Hindlimb muscle (tissue), 1 donor: ENCODE results near the gene HPCAL1. TPM values are rescaled to one million over a fixed set of nuclear protein-coding genes. Genes with fewer than 3 reads are reported as not detected.

Experiments
- DNase-seq: peaks from one replicate; pipeline ENCODE4 v3.0.0-alpha.2; 2013
- polyA plus RNA-seq: library from polyadenylated mRNA; unstranded; fragments of 120-200 nt; gene quantifications from one replicate; pipeline ENCODE4 v1.2.1, GENCODE V29; 2013; ENCODE audit not compliant: insufficient read length

HPCAL1 gene
- polyA plus RNA-seq, 1 donor, result 48.0 TPM

DNA sequence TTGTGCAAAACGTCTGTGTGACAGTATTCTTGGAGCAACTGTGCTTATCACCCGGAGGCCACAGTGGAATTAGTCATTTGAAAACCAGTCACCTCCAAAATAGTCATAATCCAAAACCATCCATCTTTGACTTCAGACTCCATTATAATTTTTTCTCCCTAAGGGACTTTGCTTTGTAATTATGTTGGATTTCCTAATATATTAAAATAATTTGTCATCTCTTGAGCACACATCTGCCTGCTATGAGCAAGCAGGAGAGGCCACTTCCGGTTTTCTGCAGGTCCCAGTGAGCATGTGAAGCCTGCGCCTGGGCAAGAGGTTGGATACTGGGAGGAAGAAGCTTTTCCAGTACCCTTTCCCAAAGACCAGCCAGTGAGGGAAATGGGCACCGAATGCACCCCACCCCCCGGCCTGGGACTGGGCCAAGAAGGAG, 87.7 kb downstream of the HPCAL1 start:
- no peak for DNase-seq

DNA sequence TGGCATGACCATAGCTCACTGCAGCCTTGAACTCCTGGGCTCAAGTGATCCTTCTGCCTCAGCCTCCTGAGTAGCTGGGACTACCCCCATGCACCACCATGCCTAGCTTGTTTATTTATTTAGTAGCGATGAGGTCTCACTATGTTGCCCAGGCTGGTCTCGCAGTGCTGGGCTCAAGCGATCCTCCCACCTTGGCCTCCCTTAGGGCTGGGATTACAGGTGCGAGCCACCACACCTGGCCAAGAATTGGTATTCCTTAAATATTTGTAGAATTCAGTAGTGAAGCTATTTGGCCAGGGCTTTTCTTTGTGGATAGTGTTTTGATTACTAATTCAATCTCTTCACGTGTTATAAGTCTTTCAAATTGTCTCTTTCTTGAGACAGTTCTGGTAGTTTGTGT, 89.4 kb downstream of the HPCAL1 start:
- no peak for DNase-seq

DNA sequence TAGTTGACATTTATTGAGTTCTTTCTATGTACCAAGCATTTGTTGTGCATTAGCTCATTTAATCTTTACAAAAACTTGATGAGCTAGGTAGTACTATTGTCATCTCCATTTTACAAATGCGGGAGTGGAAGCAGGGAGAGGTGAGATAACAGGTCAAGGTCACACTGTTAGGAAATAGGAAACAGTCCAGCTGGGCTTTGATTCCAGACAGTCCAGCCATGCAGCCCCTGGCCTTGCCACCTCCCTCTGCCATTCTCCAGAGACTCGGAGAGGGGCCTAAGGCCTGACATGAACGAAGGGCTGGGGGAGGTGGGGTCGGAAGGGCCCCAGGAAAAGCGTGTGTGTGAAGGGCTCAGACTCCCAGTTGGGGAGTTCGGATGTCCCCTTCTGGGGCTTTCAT, 89.8 kb downstream of the HPCAL1 start:
- no peak for DNase-seq

GRCh38 chr2:10392951-10393639, 90.4 kb downstream of the HPCAL1 start:
- no peak for DNase-seq

- DNase-seq, result no peak
Observed at GRCh38 chr2:10393640-10393982, 90.9 kb downstream of the HPCAL1 start.

DNA sequence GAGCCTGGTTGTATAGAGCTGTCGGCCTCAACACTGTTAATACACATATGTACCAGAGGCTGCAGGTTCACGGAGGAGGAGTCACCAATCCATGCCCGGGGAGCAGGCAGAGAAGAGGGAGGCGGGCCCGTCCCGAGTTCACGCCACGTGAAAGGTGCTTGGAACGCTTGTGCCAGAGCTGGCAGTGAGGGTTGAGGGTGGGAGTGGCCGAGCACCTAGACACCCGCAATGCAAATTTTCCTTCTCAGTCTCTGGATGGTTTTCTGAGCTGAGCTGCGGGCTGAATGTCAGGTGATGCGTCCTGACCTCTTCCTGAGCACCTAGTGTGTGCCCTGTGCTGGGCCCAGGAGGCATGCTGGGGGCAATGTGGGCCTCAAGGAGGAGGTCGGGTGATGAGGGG, 93.2 kb downstream of the HPCAL1 start:
- no peak for DNase-seq

DNA sequence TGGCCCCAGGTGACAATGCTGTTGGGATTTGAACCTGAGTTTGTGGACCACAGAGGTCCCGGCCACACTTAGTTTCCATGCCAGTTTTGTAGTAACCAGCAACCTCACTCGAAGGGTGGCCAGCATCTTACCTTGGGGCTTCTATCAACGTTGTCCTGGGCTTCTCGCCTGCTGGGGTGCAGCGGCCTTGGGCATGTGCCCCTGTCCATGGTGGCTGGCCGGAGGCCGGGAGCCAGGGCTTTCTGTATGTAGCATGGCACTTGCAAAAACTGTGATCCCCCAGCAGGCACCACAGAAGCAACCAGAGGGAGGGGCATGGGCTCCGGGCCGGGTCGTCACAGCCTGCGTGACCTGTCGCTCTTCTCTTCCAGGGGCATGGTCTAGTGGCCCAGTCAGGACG, 93.8 kb downstream of the HPCAL1 start:
- DNase-seq, result no peak

GRCh38 chr2:10397297-10397875, 94.7 kb downstream of the HPCAL1 start:
- no peak for DNase-seq

- DNase-seq, result no peak
Observed at GRCh38 chr2:10397878-10398277, 95.2 kb downstream of the HPCAL1 start.

DNA sequence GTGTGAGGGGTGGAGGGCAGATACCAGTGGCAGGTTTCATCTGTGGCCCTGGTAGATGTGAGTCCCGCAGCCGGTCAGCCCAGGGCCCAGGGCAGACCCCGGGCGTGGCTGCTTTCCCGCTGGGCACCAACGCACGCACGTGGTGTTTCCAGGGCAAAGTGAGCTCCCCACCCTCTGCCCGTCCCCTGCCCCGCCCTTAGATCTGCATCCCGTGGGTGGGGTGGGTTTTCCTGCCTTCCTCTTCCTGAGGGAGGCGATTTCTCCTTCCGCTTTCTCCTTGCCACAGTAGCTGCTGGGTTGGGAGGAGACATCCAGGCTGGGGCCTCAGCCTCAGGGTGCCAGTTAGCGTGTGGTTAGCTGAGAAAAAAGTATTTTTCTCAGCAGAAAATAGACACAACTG, 95.8 kb downstream of the HPCAL1 start:
- no peak for DNase-seq

DNA sequence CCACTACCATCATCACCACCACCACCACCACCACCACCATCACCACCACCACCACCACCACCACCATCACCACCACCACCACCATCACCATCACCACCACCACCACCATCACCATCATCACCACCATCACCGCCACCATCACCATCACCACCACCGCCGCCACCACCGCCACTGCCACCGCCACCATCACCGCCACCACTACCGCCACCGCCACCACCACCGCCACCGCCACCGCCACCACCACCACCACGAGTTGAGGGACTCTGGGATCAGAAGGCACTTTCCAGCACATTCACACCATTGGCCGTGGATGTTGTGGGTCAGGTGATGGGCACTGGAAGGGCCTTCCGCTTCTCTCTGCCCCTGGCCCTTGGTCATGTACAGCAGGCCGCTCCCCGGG, 96.7 kb downstream of the HPCAL1 start:
- no peak for DNase-seq

- DNase-seq, result no peak
Observed at GRCh38 chr2:10400002-10400401, 97.3 kb downstream of the HPCAL1 start.

DNA sequence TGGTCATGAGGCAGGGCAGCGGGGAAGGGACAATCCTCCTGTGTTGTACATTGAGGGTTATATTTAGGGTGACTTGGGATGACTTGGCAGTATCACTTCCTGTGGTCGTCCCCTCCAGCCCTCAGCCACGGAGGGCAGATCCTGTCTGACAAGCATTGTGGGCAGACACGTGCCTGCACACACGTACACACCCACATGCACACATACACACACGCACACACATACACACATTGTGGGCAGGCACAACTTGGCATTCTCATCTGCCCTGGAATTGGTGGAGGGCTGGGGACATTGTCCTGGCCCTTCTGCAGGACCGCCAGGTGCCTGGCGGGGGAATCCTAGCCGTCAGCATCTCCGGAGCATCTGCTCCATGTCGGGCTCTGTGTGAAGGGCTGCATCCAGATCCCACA, 97.9 kb downstream of the HPCAL1 start:
- DNase-seq, result no peak

GRCh38 chr2:10400978-10401951, 98.6 kb downstream of the HPCAL1 start:
- no peak for DNase-seq

DNA sequence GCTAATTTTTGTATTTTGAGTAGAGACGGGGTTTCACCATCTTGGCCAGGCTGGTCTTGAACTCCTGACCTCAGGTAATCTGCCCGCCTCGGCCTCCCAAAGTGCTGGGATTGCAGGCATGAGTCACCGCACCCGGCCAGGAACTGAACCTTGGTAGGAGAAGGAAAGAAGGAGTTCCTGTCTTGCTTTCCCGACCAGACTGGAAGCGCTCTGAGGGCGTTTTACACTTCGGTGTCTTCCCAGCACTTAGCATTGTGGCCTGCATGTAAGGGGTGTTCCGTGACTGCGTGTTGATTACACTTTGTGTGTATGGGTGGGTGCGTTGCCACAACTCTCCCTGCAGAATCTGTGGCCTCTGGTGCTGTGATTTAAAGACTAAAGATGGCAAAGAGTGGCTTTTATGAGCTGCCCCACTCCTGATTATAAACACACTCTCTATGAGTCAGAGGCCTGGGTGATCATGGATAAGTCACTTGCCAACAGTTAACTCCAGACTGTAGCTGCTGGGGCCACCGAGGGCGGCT, 99.4 kb downstream of the HPCAL1 start:
- DNase-seq, result no peak

DNA sequence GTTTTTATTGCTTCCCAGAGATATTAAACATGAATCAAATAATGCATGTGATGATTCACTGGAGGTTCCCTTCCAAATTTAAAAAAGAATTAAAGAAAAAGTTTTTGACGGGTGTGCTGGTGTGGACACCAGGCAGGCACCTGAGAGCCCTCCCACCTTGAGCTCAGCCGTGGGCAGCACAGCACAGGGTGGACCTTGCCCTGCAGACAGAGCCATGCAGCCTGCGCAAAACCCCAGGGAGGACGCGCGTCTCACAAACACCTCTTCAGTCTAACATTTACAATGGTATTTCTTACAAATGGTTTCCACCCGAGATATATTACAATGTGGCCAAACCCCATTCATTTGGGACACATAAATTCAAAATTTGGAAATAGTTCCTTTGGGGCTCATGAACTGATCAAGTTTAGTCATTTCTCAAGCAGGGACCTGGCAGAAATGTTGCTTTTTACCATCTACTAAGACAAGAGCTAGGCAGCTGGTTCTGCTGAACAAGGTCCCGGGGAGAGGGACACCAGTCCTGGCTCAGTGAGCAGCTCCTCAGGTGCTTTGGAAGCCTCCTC, 100.0 kb downstream of the HPCAL1 start:
- DNase-seq, result no peak

- DNase-seq, result no peak
Observed at GRCh38 chr2:10404324-10405143, 101.8 kb downstream of the HPCAL1 start.

- peak; percentile 55 for DNase-seq
Observed at GRCh38 chr2:10405448-10405847, 102.7 kb downstream of the HPCAL1 start.

DNA sequence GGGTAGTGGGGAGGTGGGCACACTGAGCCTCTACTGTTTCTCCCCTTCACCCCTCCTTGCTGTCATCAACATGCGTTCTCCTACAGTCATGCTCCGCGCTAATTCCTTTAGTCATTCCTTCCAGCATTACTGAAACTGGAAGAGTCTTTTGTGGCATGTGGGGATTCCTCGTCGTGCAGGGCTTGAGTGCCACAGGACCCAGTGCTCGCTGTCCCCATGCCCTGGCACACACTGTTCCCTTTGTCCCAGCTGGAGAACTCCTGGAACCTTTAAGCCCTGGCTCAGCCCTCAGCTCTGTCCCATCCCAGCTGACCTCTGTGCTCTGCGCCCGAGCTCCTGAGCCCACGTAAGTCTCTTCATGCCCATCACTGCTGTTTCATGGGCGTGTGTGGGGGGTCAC, 103.3 kb downstream of the HPCAL1 start:
- no peak for DNase-seq

DNA sequence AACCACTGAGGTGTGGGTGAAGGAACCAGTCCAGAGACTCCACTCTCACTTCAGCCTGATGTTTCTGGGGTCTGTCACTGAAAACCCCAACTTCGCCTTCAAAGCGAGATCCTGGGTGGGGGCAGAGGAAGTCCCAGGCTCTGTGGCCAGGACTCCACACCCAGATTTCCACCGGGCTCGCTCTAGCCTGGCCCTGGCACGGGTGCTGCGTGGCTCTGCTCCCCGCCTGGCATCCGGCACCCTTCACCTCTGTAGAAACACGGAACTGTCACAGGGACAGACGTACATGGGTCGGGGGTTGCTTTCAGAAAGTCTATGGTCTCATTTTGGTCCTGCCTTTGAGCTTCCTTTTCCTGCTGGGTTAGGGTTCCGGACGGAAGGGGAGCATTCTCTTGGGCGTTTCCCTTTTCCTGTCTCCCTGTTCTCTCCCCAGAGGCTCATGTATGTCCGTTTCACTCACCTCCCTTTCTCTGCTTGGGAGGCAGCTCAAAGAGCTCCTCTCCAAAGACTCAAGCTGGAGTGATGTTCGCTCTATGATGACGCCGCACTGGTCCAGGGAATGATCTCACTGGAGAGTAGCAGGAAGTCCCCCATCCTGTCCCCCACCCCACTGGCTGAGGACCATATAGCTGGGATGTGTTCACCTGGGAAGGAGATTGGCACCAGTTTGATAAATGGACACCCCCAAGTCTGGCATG, 103.9 kb downstream of the HPCAL1 start:
- no peak for DNase-seq

DNA sequence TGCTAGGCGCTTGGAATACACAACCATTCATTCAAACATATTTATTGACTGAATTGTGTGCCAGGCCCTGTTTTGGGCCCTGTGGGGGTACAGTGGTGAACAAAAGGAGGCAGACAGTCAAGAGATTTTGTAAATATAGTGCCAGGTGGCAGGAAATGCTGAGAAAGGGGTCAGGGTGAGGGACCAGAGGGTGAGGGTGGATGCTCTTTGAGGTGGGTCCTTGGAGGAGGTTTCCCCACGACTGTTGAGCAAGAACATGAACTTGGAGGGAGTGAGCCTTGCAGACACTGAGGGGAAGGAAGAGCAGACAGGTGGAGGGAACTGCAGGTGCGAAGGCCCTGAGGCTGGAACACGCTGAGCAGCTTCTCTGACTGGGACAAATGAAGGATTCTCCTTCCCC, 104.7 kb downstream of the HPCAL1 start:
- no peak for DNase-seq
